ENCODE measurements around the gene ACOT11.

DNA sequence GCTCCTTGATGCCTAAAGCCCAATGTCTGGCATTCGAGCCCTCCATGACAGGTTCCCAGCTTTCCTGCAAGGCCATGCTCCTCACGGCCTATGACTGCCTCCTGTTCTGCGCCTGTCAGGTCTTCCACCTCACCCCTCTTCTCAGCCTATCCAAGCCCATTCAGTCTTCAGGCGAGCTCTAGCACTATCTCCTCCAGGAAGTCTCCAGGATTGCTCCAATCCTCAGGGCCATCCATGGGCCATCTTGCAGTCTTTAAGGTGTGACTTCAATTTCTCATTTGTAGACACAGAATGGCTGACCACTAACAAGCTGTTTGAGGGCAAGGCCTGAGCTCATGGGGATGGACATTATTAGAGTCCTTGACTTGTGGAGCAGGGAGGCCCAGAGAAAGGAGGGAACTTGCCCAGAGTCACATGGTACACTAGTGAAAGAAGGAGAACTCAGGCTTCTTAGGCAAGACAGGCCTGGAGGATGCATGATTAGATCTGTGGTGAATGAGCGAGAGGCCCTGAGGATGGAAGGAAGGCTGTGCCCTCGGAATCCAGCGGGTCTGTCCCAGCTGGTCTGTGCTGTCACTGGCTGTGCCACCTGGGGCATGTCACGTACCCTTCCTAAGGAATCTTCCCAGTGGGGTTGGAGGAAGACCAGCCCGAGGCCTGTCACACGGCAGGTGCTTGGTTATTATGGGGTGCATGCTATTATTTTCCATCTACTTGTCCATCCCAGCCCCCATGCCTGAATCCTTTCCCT lies 1.2 kb upstream of the ACOT11 start:
- no peak for TF ChIP-seq CTCF (IDR thresholded peaks at IDR 0.05; ENCODE audit: borderline replicate concordance, extremely low read depth, low read length, poor library complexity, severe bottlenecking)
- TF ChIP-seq EZH2 (IDR thresholded peaks at IDR 0.05; ENCODE audit: borderline replicate concordance, low read depth, low read length, severe bottlenecking) = no peak
